Astrocyte of the spinal cord (primary cell): ENCODE results near the gene INPP5D.

Source experiments
- DNase-seq: peaks from one replicate; pipeline ENCODE4 v3.0.0; 2011; ENCODE audit warnings: low read depth, low spot score
- H3K4me3 ChIP-seq: 2 replicates; pipeline ENCODE4 v1.5.1; 2011; ENCODE audit warnings: low read depth, mild to moderate bottlenecking, low read length, moderate library complexity
- CTCF ChIP-seq: IDR thresholded peaks from 2 replicates; pipeline ENCODE4 v1.5.1; 2012; ENCODE audit warnings: low read depth, mild to moderate bottlenecking, low read length, inconsistent platforms
- in situ Hi-C: cut with HindIII; loops from 2 replicates; pipeline ENCODE4 v1.10.0; 2017; ENCODE audit warnings: low sequenced_read_pairs

INPP5D gene

GRCh38 chr2:233085037-233085838 lies 25.1 kb downstream of the INPP5D start:
- in situ Hi-C loops: no loop called here
- no peak for DNase-seq
- no peak for TF ChIP-seq CTCF
- no peak overlapping the region for H3K4me3 ChIP-seq

- in situ Hi-C loops: no loop called here
- TF ChIP-seq CTCF: no peak
- no peak for DNase-seq
- no peak overlapping the region for H3K4me3 ChIP-seq
These were observed 25.7 kb downstream of the INPP5D start for GRCh38 chr2:233085839-233086150.

GRCh38 chr2:233087713-233088112 lies 27.6 kb downstream of the INPP5D start:
- DNase-seq: no peak
- in situ Hi-C loops: no loop called here
- TF ChIP-seq CTCF: no peak
- H3K4me3 ChIP-seq: no peak overlapping the region

GRCh38 chr2:233088972-233089345 lies 28.8 kb downstream of the INPP5D start:
- DNase-seq: no peak
- no peak overlapping the region for H3K4me3 ChIP-seq
- in situ Hi-C loops: no loop called here
- no peak for TF ChIP-seq CTCF

GRCh38 chr2:233089851-233090250 lies 29.7 kb downstream of the INPP5D start:
- no peak for DNase-seq
- no peak for TF ChIP-seq CTCF
- H3K4me3 ChIP-seq: no peak overlapping the region
- in situ Hi-C loops: no loop called here

GRCh38 chr2:233090879-233091278 lies 30.7 kb downstream of the INPP5D start:
- H3K4me3 ChIP-seq: no peak overlapping the region
- TF ChIP-seq CTCF: no peak
- in situ Hi-C loops: no loop called here
- no peak for DNase-seq
